ENCODE measurements around the gene RUNX1.

The RUNX1 gene

GRCh38 chr21:35048706-35049617 is at the start of gene RUNX1:
Gene RUNX1, minus strand, starts transcription at chr21:35049302.
- DNase-seq: peak in 23 of 42 donors; percentile 17 to 55 (median 32)
- intact Hi-C loops (cut with DNase I): no loop called here

DNA sequence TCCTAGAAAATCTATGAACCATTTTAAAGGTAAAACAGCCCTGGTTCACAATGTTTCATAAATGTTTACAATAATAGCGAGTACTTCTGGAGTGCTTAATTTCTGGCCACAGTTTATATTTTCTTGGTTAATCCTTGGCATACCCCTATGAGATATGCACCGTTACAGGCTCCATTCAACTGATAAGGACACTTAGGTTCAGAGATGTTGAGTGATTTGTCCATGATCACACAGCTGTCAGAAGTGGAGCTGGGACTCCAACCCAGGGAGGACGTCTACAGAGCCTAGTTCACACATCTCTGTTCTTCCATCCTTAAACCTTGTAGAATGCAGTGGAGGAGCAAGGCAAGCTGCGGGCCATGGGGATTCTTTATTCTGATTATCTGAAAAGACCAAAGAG is 48.4 kb upstream of the RUNX1 start:
- intact Hi-C loops (cut with DNase I): no loop called here
- no peak for DNase-seq

GRCh38 chr21:35096959-35097358 is 47.9 kb upstream of the RUNX1 start:
- intact Hi-C loops (cut with DNase I): no loop called here
- no peak for DNase-seq

- intact Hi-C loops (cut with DNase I): no loop called here
- DNase-seq: no peak
These were observed 46.8 kb upstream of the RUNX1 start for GRCh38 chr21:35095859-35096291.

GRCh38 chr21:35093514-35093913 is 44.4 kb upstream of the RUNX1 start:
- intact Hi-C loops (cut with DNase I): no loop called here

DNA sequence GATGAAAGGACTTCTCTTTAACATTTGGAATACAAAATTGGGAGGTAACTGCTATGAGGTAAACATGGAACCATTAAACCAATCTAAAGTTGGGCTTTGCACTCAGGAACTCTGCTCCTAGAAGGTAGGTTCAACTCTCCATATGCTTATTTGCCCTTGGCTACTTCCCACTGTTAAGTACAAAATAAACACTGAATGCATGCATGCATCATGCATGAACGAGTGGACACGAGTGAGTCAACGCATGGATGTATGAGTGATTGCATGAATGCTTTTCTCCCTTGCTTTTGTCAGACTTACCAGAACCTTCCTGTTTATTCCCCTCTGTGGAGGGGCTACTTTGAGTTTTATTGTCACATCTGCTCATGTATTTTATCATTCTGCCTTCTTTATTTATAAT is 42.4 kb upstream of the RUNX1 start:
- DNase-seq: no peak
- intact Hi-C loops (cut with DNase I): no loop called here

More at GRCh38 chr21:35093514-35093913, 44.4 kb upstream of the RUNX1 start:
- no peak for DNase-seq

- intact Hi-C loops (cut with DNase I): no loop called here
- DNase-seq: no peak
These were observed 41.3 kb upstream of the RUNX1 start for GRCh38 chr21:35090403-35090802.

- DNase-seq: no peak
- intact Hi-C loops (cut with DNase I): no loop called here
These were observed 39.2 kb upstream of the RUNX1 start for GRCh38 chr21:35088319-35088771.

DNA sequence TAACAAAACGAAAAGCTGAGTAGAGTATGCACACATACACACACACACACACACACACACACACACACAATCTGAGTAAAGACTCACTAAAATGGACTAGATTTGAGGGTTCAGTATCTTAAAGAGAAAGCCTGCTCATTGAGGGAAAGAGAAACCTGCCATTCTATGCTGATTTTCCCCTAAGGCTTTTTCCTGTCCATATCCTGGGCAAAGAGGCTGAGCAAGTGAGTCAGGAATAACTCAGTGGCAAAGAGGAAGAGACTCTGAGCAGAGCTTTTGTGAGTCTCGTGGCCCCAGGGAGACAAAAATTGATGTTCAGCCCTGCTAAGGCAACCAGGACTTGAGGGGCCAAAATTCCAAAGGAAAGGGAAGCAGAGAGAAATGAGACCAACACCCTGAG is 37.3 kb upstream of the RUNX1 start:
- DNase-seq: no peak

GRCh38 chr21:35084869-35085268 is 35.8 kb upstream of the RUNX1 start:
- DNase-seq: no peak
- intact Hi-C loops (cut with DNase I): no loop called here

More for the DNA sequence above, 37.3 kb upstream of the RUNX1 start:
- intact Hi-C loops (cut with DNase I): no loop called here

DNA sequence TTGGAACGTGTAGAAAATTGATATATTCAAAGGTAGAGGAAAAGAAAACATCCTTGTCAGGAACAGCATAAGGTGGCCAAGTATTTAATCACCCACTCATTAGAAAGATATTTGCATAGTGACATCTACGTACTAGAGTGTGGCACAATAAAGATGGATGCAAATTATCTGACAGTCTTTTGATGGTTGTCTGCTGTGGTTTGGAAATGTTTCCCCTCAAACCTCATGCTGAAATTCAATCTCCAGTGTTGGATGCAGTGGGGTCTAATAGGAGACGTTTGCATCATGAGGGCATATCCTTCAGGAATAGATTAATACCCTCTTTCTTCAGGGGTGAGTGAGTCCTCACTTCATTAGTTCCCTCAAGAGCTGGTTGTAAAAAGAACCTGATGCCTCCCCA is 34.1 kb upstream of the RUNX1 start:
- intact Hi-C loops (cut with DNase I): no loop called here
- no peak for DNase-seq

DNA sequence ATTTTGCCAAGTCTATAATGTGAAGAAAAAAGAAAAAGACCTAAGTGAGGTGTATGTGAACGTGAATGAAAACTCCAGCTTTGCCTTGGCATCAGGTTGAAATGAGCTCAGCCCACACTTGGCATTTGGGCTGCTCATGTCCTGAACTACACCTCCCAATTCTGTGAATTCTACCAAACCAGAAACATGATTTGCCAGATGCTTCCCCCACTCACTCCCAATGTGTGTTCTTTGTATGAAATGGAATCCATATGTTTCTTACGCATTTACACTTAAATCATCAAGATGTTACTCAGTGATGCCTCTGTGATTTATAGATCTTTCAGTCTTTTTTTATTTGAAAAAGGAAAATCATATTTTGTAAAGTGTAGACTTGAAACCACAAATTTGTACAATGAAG is 32.8 kb upstream of the RUNX1 start:
- no peak for DNase-seq
- intact Hi-C loops (cut with DNase I): no loop called here

GRCh38 chr21:35079181-35079580 is 30.1 kb upstream of the RUNX1 start:
- intact Hi-C loops (cut with DNase I): no loop called here
- no peak for DNase-seq

- intact Hi-C loops (cut with DNase I): no loop called here
- no peak for DNase-seq
These were observed 28.9 kb upstream of the RUNX1 start for GRCh38 chr21:35077975-35078374.

GRCh38 chr21:35077466-35077865 is 28.4 kb upstream of the RUNX1 start:
- intact Hi-C loops (cut with DNase I): no loop called here
- no peak for DNase-seq

GRCh38 chr21:35075546-35075945 is 26.4 kb upstream of the RUNX1 start:
- intact Hi-C loops (cut with DNase I): no loop called here
- peak in 5 of 42 donors; percentile 5 to 44 (median 13) for DNase-seq

- DNase-seq: peak in 1 of 42 donors; percentile 8
- intact Hi-C loops (cut with DNase I): no loop called here
These were observed 23.9 kb upstream of the RUNX1 start for GRCh38 chr21:35072960-35073359.

GRCh38 chr21:35072557-35072956 is 23.5 kb upstream of the RUNX1 start:
- no peak for DNase-seq
- intact Hi-C loops (cut with DNase I): no loop called here

DNA sequence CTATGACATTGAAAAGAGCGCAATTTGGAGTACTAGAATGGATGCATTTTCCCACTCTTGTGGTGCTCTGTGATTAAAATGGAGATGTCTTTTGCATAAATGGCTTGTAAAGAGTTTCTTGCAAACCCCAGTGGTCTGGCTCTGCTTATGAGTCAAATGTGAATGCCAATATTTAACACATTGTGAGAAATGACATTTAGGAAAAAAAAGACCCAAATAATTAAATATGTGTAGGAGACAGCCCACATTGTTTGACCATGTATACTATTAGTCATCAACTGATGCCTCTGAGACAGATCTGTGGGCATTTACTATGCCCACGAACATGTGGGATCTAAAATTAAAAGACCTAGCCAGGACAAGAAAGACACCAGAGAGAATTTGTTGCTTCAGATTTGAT is 22.2 kb upstream of the RUNX1 start:
- intact Hi-C loops (cut with DNase I): no loop called here

DNA sequence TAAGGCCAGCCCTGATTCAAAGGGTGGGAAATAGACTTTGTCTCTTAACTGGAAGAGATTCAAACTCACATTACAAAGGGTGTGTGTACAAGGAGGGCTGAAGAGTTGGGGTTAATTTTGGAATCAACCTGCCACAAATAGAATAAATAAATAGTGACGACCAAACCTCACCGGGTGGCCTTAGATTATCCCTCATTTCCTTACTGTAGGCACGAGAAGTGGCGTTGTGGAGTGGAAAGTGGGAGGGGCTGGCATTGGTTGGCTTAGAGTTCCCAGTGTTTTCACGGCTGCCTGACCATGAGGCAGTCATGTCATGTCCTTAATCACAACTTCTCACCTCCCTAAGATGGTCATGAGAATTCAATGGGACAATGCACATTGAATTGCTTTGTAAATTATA is 21.3 kb upstream of the RUNX1 start:
- DNase-seq: no peak
- intact Hi-C loops (cut with DNase I): no loop called here

More for the DNA sequence above, 22.2 kb upstream of the RUNX1 start:
- no peak for DNase-seq

DNA sequence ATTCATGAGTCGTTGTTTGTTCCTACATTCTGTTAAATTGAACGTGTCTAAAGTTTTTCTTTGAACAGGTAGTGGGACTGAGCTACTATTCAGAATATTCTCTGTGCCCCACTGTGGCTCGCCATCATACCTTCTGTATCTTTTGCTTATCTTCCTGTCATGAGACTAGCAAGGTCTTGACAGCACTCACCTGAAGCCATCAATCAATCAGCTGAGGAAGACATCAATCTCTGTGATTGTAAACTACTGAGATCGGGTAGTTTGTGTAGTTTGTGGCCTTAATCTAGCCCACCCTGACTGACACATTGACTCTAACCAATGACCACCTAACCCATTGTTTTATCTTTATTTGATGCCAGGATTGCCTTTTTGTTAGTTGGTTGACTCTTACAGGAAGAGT is 17.7 kb upstream of the RUNX1 start:
- intact Hi-C loops (cut with DNase I): no loop called here
- no peak for DNase-seq

All from head of caudate nucleus (tissue), 42 donors.